H1 (cell line): ENCODE results near the gene DYNC1I2. TPM values are rescaled to one million over a fixed set of nuclear protein-coding genes. Genes with fewer than 3 reads are reported as not detected.

Experiments
- BCL11A ChIP-seq, 2 experiments: IDR thresholded peaks; one replicate each; pipeline ENCODE4 v1.6.1; 2011; ENCODE audit warnings: low read depth in 2 of 2, low read length in 2 of 2, mild to moderate bottlenecking in 2 of 2
- CBX8 ChIP-seq: fragments of 300-800, 300-1000 bp; sonication (generic); IDR thresholded peaks from 2 replicates; pipeline ENCODE4 v1.7.1; 2016; ENCODE audit warnings: low read depth, low read length, borderline replicate concordance
- CTBP2 ChIP-seq: IDR thresholded peaks from 2 replicates; pipeline ENCODE4 v1.7.0; 2011; ENCODE audit warnings: borderline replicate concordance, mild to moderate bottlenecking, moderate library complexity, mixed read lengths, low read length; ENCODE audit not compliant: insufficient read depth, insufficient read length
- RBBP5 ChIP-seq: IDR thresholded peaks from 2 replicates; pipeline ENCODE4 v1.7.1; 2012; ENCODE audit warnings: low read depth, mild to moderate bottlenecking, inconsistent platforms, low read length, moderate library complexity, borderline replicate concordance
- SP1 ChIP-seq: IDR thresholded peaks from 2 replicates; pipeline ENCODE4 v1.6.1; 2011; ENCODE audit warnings: low read depth, low read length
- TAF7 ChIP-seq: optimal IDR thresholded peaks from 2 replicates; pipeline ENCODE3; 2011; ENCODE audit warnings: low read depth, mild to moderate bottlenecking, inconsistent platforms, low read length, moderate library complexity, borderline replicate concordance
- polyA plus RNA-seq, 7 experiments: library from polyadenylated mRNA; depleted of rRNA in 3 of 7; stranded (reverse) in 5 of 7; unstranded in 2 of 7; fragments of >200 nt in 5 of 7; fragments of 200-250 nt in 2 of 7; gene quantifications; 1 replicate in 5 of 7; 2 replicates in 1 of 7; 4 replicates in 1 of 7; pipeline versions ENCODE4 v1.2.1 to v1.2.3, GENCODE V29; 2011 to 2013; ENCODE audit warnings: missing spikeins in 2 of 7, mixed read lengths in 2 of 7
- total RNA-seq: library from RNA; stranded (reverse); fragmentation: NEBNext Ultra II Directional; extraction: Animal tissue kit (Norgen Biotek cat#: 25700); gene quantifications from 2 replicates; pipeline ENCODE4 v1.2.1, GENCODE V29; 2021

DYNC1I2 gene
- total and polyA plus RNA-seq, 2 of the 8 experiments (the other 6 are each of a cell fraction or from before 2014, with no cell fraction given), result 67.3 to 68.1 TPM

DNA sequence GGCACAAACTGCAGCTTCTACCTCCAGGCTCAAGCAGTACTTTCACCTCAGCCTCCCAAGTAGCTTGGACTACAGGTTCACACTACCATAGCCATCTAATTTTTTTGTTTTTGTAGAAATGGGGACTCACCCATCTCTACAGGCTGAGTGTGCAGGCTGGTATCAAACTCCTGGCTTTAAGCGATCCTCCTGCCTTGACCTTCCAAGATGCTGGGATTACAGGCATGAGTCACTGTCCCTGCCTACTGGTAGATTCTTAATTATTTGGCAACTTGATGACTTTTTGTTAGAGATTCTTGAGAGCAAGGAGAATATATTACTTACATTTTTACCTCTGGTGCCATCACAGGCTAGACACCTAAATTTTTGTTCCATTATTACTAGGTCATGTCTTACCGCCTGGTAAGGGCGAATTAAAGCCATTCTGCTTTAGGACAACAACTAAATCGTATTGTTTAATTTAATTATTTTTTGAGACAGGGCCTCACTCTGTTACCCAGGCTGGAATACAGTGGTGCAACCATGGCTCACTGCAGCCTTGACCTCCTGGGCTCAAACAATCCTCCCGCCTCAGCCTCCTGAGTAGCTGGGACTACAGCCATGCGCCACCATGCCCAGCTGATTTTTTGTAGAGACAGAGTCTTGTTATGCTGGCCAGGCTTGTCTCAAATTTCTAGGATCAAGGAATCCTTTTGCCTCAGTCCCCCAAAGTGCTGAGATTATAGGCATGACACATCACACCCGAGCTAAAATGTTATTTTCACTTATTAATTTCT is 15.7 kb downstream of the DYNC1I2 start (continued):
- no peak for TF ChIP-seq CBX8
- no peak for TF ChIP-seq CTBP2
- no peak for TF ChIP-seq RBBP5
- TF ChIP-seq SP1, result no peak
- no peak for TF ChIP-seq TAF7
- no peak for TF ChIP-seq BCL11A (IDR thresholded peaks at IDR 0.05; ENCODE audit: low read depth in 2 of 2, low read length in 2 of 2)
